HEK293T (cell line): ENCODE measurements around the gene NANOS2.
A peak's percentile ranks its signal among the peaks of the same experiment; 100 is the strongest.

Experiments
- CTCF ChIA-PET: fragments of 350-600 bp; formaldehyde crosslinking; extraction: SDS; loops from one replicate; lab custom pipeline; 2021; ENCODE audit warnings: antibody characterized with exemption, inconsistent platforms; lab: Yijun Ruan, JAX
- POLR2A ChIA-PET: fragments of 350-600 bp; formaldehyde crosslinking; extraction: SDS; loops from one replicate; lab custom pipeline; 2020; ENCODE audit warnings: antibody characterized with exemption, inconsistent platforms; lab: Yijun Ruan, JAX
- DNase-seq: peaks from one replicate; pipeline ENCODE4 v3.0.0; 2012; ENCODE audit warnings: mixed read lengths; ENCODE audit errors: extremely low spot score
- ARNT ChIP-seq: fragments of 450-650 bp; IDR thresholded peaks from 2 replicates; pipeline ENCODE4 v1.6.1; 2017; ENCODE audit warnings: mild to moderate bottlenecking
- BHLHE40 ChIP-seq: fragments of 450-650 bp; IDR thresholded peaks from 2 replicates; pipeline ENCODE4 v1.6.1; 2016; ENCODE audit warnings: mild to moderate bottlenecking, moderate library complexity, borderline replicate concordance
- CTBP1 ChIP-seq: fragments of 450-650 bp; IDR thresholded peaks from 2 replicates; pipeline ENCODE4 v1.6.1; 2016; ENCODE audit warnings: borderline replicate concordance
- ELF4 ChIP-seq: fragments of 450-650 bp; IDR thresholded peaks from 2 replicates; pipeline ENCODE4 v1.6.1; 2017; ENCODE audit warnings: antibody characterized with exemption
- FOXA1 ChIP-seq: fragments of 450-650 bp; IDR thresholded peaks from 2 replicates; pipeline ENCODE4 v1.6.1; 2016; ENCODE audit warnings: mild to moderate bottlenecking
- FOXK2 ChIP-seq: fragments of 450-650 bp; IDR thresholded peaks from 2 replicates; pipeline ENCODE4 v1.6.1; 2016; ENCODE audit warnings: mild to moderate bottlenecking
- FOXM1 ChIP-seq: fragments of 450-650 bp; IDR thresholded peaks from 2 replicates; pipeline ENCODE4 v1.6.1; 2017; ENCODE audit warnings: mild to moderate bottlenecking, borderline replicate concordance
- HDGF ChIP-seq: fragments of 450-650 bp; IDR thresholded peaks from 2 replicates; pipeline ENCODE4 v1.6.1; 2017; ENCODE audit warnings: antibody characterized with exemption, borderline replicate concordance
- L3MBTL2 ChIP-seq: fragments of 450-650 bp; conservative IDR thresholded peaks from 2 replicates; pipeline ENCODE4 v1.6.1; 2016; ENCODE audit warnings: mild to moderate bottlenecking
- LEF1 ChIP-seq: fragments of 450-650 bp; IDR thresholded peaks from 2 replicates; pipeline ENCODE4 v1.6.1; 2017; ENCODE audit warnings: mild to moderate bottlenecking, borderline replicate concordance
- NFRKB ChIP-seq: fragments of 450-650 bp; IDR thresholded peaks from 2 replicates; pipeline ENCODE4 v1.6.1; 2016; ENCODE audit warnings: mild to moderate bottlenecking, moderate library complexity
- PKNOX1 ChIP-seq: fragments of 450-650 bp; IDR thresholded peaks from 2 replicates; pipeline ENCODE4 v1.6.1; 2016
- SP1 ChIP-seq: fragments of 450-650 bp; IDR thresholded peaks from 2 replicates; pipeline ENCODE4 v1.6.1; 2017
- SUZ12 ChIP-seq: fragments of 450-650 bp; IDR thresholded peaks from 2 replicates; pipeline ENCODE4 v1.6.1; 2016; ENCODE audit warnings: mild to moderate bottlenecking
- TARDBP ChIP-seq: fragments of 450-650 bp; IDR thresholded peaks from 2 replicates; pipeline ENCODE4 v1.6.1; 2016
- ZNF384 ChIP-seq: fragments of 450-650 bp; IDR thresholded peaks from 2 replicates; pipeline ENCODE4 v1.6.1; 2016

The NANOS2 gene

GRCh38 chr19:45913874-45914830 is at the start of gene NANOS2:
TSS of gene NANOS2 (minus strand) at chr19:45914778. CDS start at chr19:45914693, 85 bp downstream.
- ChIA-PET POLR2A (interaction anchor here (0.7 to 2.5 kb wide), 4 partner anchors 11 to 163 kb away, joined by 3 to 13 read pairs (median 4); partner anchors contain the start of genes CCDC61 and MYPOP), CTCF (interaction anchor here (0.6 to 2.4 kb wide), 3 partner anchors 11 to 119 kb away, joined by 3 to 12 read pairs (median 7); partner anchors contain the start of gene MYPOP)
- DNase-seq, result peak; percentile 58
- no peak for TF ChIP-seq HDGF
- no peak for TF ChIP-seq SUZ12
- no peak for TF ChIP-seq TARDBP

GRCh38 chr19:45962021-45962420 is 47.4 kb upstream of the NANOS2 start:
- DNase-seq, result no peak
- TF ChIP-seq CTBP1 (no peak), FOXK2 (no peak)
- CTCF ChIA-PET, result no interaction called here
- POLR2A ChIA-PET, result no interaction called here

GRCh38 chr19:45960595-45961235 is 46.1 kb upstream of the NANOS2 start:
- ChIA-PET POLR2A (no interaction called here), CTCF (no interaction called here)
- no peak for DNase-seq
- TF ChIP-seq FOXK2 (no peak), CTBP1 (no peak), FOXA1 (no peak), PKNOX1 (no peak), SP1 (no peak), NFRKB (no peak), LEF1 (no peak), BHLHE40 (no peak), SUZ12 (no peak), FOXM1 (no peak), ELF4 (no peak), TARDBP (no peak), ZNF384 (no peak), HDGF (no peak), ARNT (no peak), L3MBTL2 (no peak)

- TF ChIP-seq FOXA1 (no peak), SP1 (no peak), ZNF384 (no peak), NFRKB (no peak), SUZ12 (no peak), TARDBP (no peak), PKNOX1 (no peak), L3MBTL2 (no peak), FOXK2 (no peak), CTBP1 (no peak), BHLHE40 (no peak), ARNT (no peak), ELF4 (no peak), FOXM1 (no peak), HDGF (no peak), LEF1 (no peak)
- POLR2A ChIA-PET, result no interaction called here
- CTCF ChIA-PET, result no interaction called here
- DNase-seq, result no peak
Measured at GRCh38 chr19:45959517-45960025, 45.0 kb upstream of the NANOS2 start.

- ChIA-PET CTCF (no interaction called here), POLR2A (no interaction called here)
- no peak for DNase-seq
- TF ChIP-seq HDGF (no peak), ARNT (no peak), LEF1 (no peak), SP1 (no peak), SUZ12 (no peak), BHLHE40 (no peak), FOXM1 (no peak), ELF4 (no peak), CTBP1 (no peak)
Measured at GRCh38 chr19:45958769-45959516, 44.4 kb upstream of the NANOS2 start.

- CTCF ChIA-PET, result no interaction called here
- POLR2A ChIA-PET, result no interaction called here
Measured at GRCh38 chr19:45958320-45958719, 43.7 kb upstream of the NANOS2 start.

More at GRCh38 chr19:45958320-45958719, 43.7 kb upstream of the NANOS2 start:
- no peak for DNase-seq
- no peak for TF ChIP-seq ZNF384
